GM23338 (cell line): ENCODE results near the gene HKDC1. TPM values are rescaled to one million over a fixed set of nuclear protein-coding genes. Genes with fewer than 3 reads are reported as not detected.

Experiments
- ATAC-seq: fragments of 200-7000 bp; cut with Tn5 transposase; 3 replicates; pipeline ENCODE4 v1.9.1; 2020
- DNase-seq: peaks from one replicate; pipeline ENCODE4 v3.0.0-alpha.2; 2015; ENCODE audit warnings: low spot score
- H2AFZ ChIP-seq: fragments of 200-600 bp; sonication (generic); 2 replicates; pipeline ENCODE4 v1.8.0; 2016; ENCODE audit warnings: antibody characterized with exemption, mild to moderate bottlenecking, moderate library complexity
- H3F3A ChIP-seq: fragments of 200-600 bp; sonication (generic); replicated peaks from 2 replicates; pipeline ENCODE4 v1.8.0; 2017; ENCODE audit warnings: antibody characterized with exemption, mixed run types, low read depth
- H3K27ac ChIP-seq: fragments of 200-600 bp; sonication (generic); 2 replicates; pipeline ENCODE4 v1.6.1; 2016; ENCODE audit warnings: low read depth
- H3K27me3 ChIP-seq: fragments of 200-600 bp; sonication (generic); 2 replicates; pipeline ENCODE4 v1.8.0; 2016; ENCODE audit warnings: mild to moderate bottlenecking, mixed run types, moderate library complexity; ENCODE audit not compliant: insufficient read depth
- H3K36me3 ChIP-seq: fragments of 200-600 bp; sonication (generic); 2 replicates; pipeline ENCODE4 v1.8.0; 2016; ENCODE audit warnings: mild to moderate bottlenecking; ENCODE audit not compliant: insufficient read depth
- H3K4me1 ChIP-seq: fragments of 200-600 bp; sonication (generic); 2 replicates; pipeline ENCODE4 v1.8.0; 2016; ENCODE audit warnings: mild to moderate bottlenecking, moderate library complexity; ENCODE audit not compliant: insufficient read depth
- H3K4me2 ChIP-seq: fragments of 200-600 bp; sonication (generic); 2 replicates; pipeline ENCODE4 v1.7.1; 2017; ENCODE audit warnings: mixed run types
- H3K4me3 ChIP-seq: fragments of 200-600 bp; sonication (generic); 2 replicates; pipeline ENCODE4 v1.6.1; 2016; ENCODE audit warnings: mixed run types
- H3K79me2 ChIP-seq: fragments of 200-600 bp; sonication (generic); replicated peaks from 2 replicates; pipeline ENCODE4 v1.8.0; 2017; ENCODE audit warnings: mild to moderate bottlenecking; ENCODE audit not compliant: insufficient read depth
- H3K9me2 ChIP-seq: fragments of 200-600 bp; sonication (generic); 2 replicates; pipeline ENCODE4 v1.8.0; 2017; ENCODE audit not compliant: insufficient read depth
- H4K20me1 ChIP-seq: fragments of 200-600 bp; sonication (generic); replicated peaks from 2 replicates; pipeline ENCODE4 v1.8.0; 2017; ENCODE audit warnings: mild to moderate bottlenecking; ENCODE audit not compliant: insufficient read depth
- H3K27ac Mint-ChIP-seq: 2 replicates; pipeline ENCODE4 v1.8.0; 2020; ENCODE audit warnings: inconsistent platforms, mild to moderate bottlenecking, moderate library complexity, mixed read lengths
- H3K27me3 Mint-ChIP-seq: 3 replicates; pipeline ENCODE4 v1.8.0; 2022; ENCODE audit warnings: low read depth, mild to moderate bottlenecking, moderate library complexity, mixed read lengths, inconsistent platforms; ENCODE audit not compliant: insufficient read depth, poor library complexity
- H3K36me3 Mint-ChIP-seq: 3 replicates; pipeline ENCODE4 v1.8.0; 2021; ENCODE audit warnings: low read depth, mild to moderate bottlenecking, inconsistent platforms, moderate library complexity, mixed read lengths
- H3K4me1 Mint-ChIP-seq: 3 replicates; pipeline ENCODE4 v1.8.0; 2020; ENCODE audit warnings: mild to moderate bottlenecking, inconsistent platforms, mixed read lengths
- H3K4me3 Mint-ChIP-seq: 3 replicates; pipeline ENCODE4 v1.8.0; 2021; ENCODE audit warnings: moderate library complexity, mild to moderate bottlenecking, inconsistent platforms, mixed read lengths
- H3K9me3 Mint-ChIP-seq: 3 replicates; pipeline ENCODE4 v1.8.0; 2020; ENCODE audit warnings: moderate library complexity, mild to moderate bottlenecking, inconsistent platforms, mixed read lengths
- CREB1 ChIP-seq: fragments of 250-450 bp; sonication (Bioruptor Pico); IDR thresholded peaks from 2 replicates; pipeline ENCODE4 v1.5.0; 2020; ENCODE audit warnings: low read depth, mild to moderate bottlenecking, moderate library complexity
- CTCF ChIP-seq, 2 experiments: fragments of 200-600 bp in 1 of 2; sonication (generic) in 1 of 2; conservative IDR thresholded peaks; 2 replicates each; pipeline versions ENCODE4 v1.5.1 to v1.6.1; 2016 to 2017; ENCODE audit warnings: antibody characterized with exemption in 2 of 2, low read depth in 2 of 2, mild to moderate bottlenecking in 2 of 2, moderate library complexity in 1 of 2
- EZH2 ChIP-seq: fragments of 200-600 bp; sonication (generic); IDR thresholded peaks from one replicate; pipeline ENCODE4 v1.8.0; 2017; ENCODE audit warnings: antibody characterized with exemption, mild to moderate bottlenecking, low read depth; ENCODE audit not compliant: unreplicated experiment
- EZH2phosphoT487 ChIP-seq: fragments of 200-600 bp; sonication (generic); IDR thresholded peaks from one replicate; pipeline ENCODE4 v1.8.1; 2018; ENCODE audit warnings: antibody characterized with exemption; ENCODE audit not compliant: unreplicated experiment
- JUNB ChIP-seq: IDR thresholded peaks from one replicate; pipeline ENCODE4 v1.6.1; 2016; ENCODE audit warnings: antibody characterized with exemption; ENCODE audit not compliant: unreplicated experiment
- POLR2AphosphoS5 ChIP-seq: IDR thresholded peaks from 2 replicates; pipeline ENCODE4 v1.6.1; 2016; ENCODE audit warnings: antibody characterized with exemption, low read depth
- REST ChIP-seq: IDR thresholded peaks from one replicate; pipeline ENCODE4 v1.6.1; 2018; ENCODE audit warnings: antibody characterized with exemption; ENCODE audit not compliant: unreplicated experiment
- STAT1 ChIP-seq: IDR thresholded peaks from one replicate; pipeline ENCODE4 v1.6.1; 2016; ENCODE audit warnings: antibody characterized with exemption; ENCODE audit not compliant: unreplicated experiment
- ZNF114 ChIP-seq: fragments of 250-450 bp; sonication (Bioruptor Pico); IDR thresholded peaks from 2 replicates; pipeline ENCODE4 v1.5.0; 2020; ENCODE audit warnings: mild to moderate bottlenecking, moderate library complexity
- ZNF331 ChIP-seq: fragments of 250-450 bp; sonication (Bioruptor Pico); IDR thresholded peaks from 2 replicates; pipeline ENCODE4 v1.5.0; 2020; ENCODE audit warnings: low read depth, mild to moderate bottlenecking, moderate library complexity
- ZNF462 ChIP-seq: fragments of 250-450 bp; sonication (Bioruptor Pico); IDR thresholded peaks from 2 replicates; pipeline ENCODE4 v1.5.0; 2020; ENCODE audit warnings: mild to moderate bottlenecking, moderate library complexity
- polyA plus RNA-seq: library from polyadenylated mRNA; unstranded; fragments of >200 nt; fragmentation: Nextera tagmentation; extraction: Ambion mirVana; gene quantifications from 2 replicates; pipeline ENCODE4 v1.2.1, GENCODE V29; 2016
- total RNA-seq: library from RNA; depleted of rRNA; stranded (reverse); fragments of >200 nt; shearing (Covaris generic); gene quantifications from 2 replicates; pipeline ENCODE4 v1.2.3, GENCODE V29; 2014

Gene HKDC1
- total and polyA plus RNA-seq, 2 experiments from 2014 or later, result 0.03 TPM; not detected in 1

- TF ChIP-seq EZH2, result no peak
- no peak for TF ChIP-seq CTCF (conservative IDR thresholded peaks at IDR 0.05; ENCODE audit: low read depth in 2 of 2)
- no peak for TF ChIP-seq JUNB
- no peak for TF ChIP-seq ZNF331 (CRISPR knock-in tag)
- no peak for TF ChIP-seq CREB1 (CRISPR knock-in tag)
- no peak for TF ChIP-seq ZNF114 (CRISPR knock-in tag)
These were observed 9.0 kb upstream of the HKDC1 start (continued) for GRCh38 chr10:69211104-69211503.

GRCh38 chr10:69211524-69211923 lies 8.6 kb upstream of the HKDC1 start:
- Histone ChIP-seq H3K4me1 (no peaks in the 10 kb centered on the region), H3K9me2 (no peaks in the 10 kb centered on the region), H3K36me3 (peaks cover 17% of the 10 kb centered on the region; the same call in 1 of the 2 replicates), H4K20me1 (0 out of 2 replicates have a peak, but pooled peaks cover 5% of the 10 kb centered on the region), H3K4me3 (no peak overlapping the region), H2AFZ (no peak overlapping the region), H3F3A (0 out of 2 replicates have a peak, but pooled peaks cover 2% of the 10 kb centered on the region), H3K27me3 (no peaks in the 10 kb centered on the region), H3K27ac (no peak overlapping the region), H3K4me2 (no peak overlapping the region), H3K79me2 (no peaks in the 10 kb centered on the region)
- Mint-ChIP-seq H3K4me1 (no peaks in the 10 kb centered on the region), H3K9me3 (no peaks in the 10 kb centered on the region), H3K27me3 (no peaks in the 10 kb centered on the region), H3K27ac (no peak overlapping the region), H3K4me3 (no peak overlapping the region), H3K36me3 (peaks cover 19% of the 10 kb centered on the region)
- DNase-seq (no peak), ATAC-seq (no peak)
- no peak for TF ChIP-seq CREB1 (CRISPR knock-in tag)
- TF ChIP-seq EZH2, result no peak
- no peak for TF ChIP-seq ZNF114 (CRISPR knock-in tag)
- no peak for TF ChIP-seq STAT1
- no peak for TF ChIP-seq JUNB
- no peak for TF ChIP-seq ZNF462
- no peak for TF ChIP-seq CTCF (conservative IDR thresholded peaks at IDR 0.05; ENCODE audit: low read depth in 2 of 2)
- no peak for TF ChIP-seq POLR2AphosphoS5
- no peak for TF ChIP-seq EZH2phosphoT487
- TF ChIP-seq REST, result no peak
